Testis (tissue), 3 donors: ENCODE results near the gene OTOP3. TPM values are rescaled to one million over a fixed set of nuclear protein-coding genes. Genes with fewer than 3 reads are reported as not detected.

Source experiments
- DNase-seq: peaks from one replicate; pipeline ENCODE4 v3.0.0-alpha.2; 2019
- H3K27ac ChIP-seq, 2 donors: fragments of 200-600 bp; sonication (generic); one replicate each; pipeline ENCODE4 v1.5.1; 2019
- H3K27me3 ChIP-seq: fragments of 200-600 bp; sonication (generic); one replicate; pipeline ENCODE4 v1.5.1; 2019
- H3K36me3 ChIP-seq: fragments of 200-600 bp; sonication (generic); one replicate; pipeline ENCODE4 v1.5.1; 2017; ENCODE audit warnings: low read depth; ENCODE audit errors: missing control alignments
- H3K4me1 ChIP-seq: fragments of 200-600 bp; sonication (generic); one replicate; pipeline ENCODE4 v1.5.1; 2019
- H3K4me3 ChIP-seq, 2 donors: fragments of 200-600 bp; sonication (generic); one replicate each; pipeline ENCODE4 v1.5.1; 2017 to 2019
- H3K9me3 ChIP-seq: fragments of 200-600 bp; sonication (generic); one replicate; pipeline ENCODE4 v1.5.1; 2017
- CTCF ChIP-seq, 3 experiments: fragments of 450-650 bp in 2 of 3; fragments of 200-600 bp in 1 of 3; sonication (generic) in 1 of 3; IDR thresholded peaks; one replicate each; pipeline ENCODE4 v1.5.1; 2016 to 2019; ENCODE audit warnings: antibody characterized with exemption in 3 of 3, mild to moderate bottlenecking in 2 of 3, moderate library complexity in 1 of 3
- POLR2A ChIP-seq: fragments of 450-650 bp; IDR thresholded peaks from one replicate; pipeline ENCODE4 v1.6.1; 2017; ENCODE audit warnings: antibody characterized with exemption, mild to moderate bottlenecking, moderate library complexity
- WGBS, 2 donors: methylation state at CpG; one replicate each; pipeline ENCODE4 v1.1.5; 2018; 5-methylcytosine and 5-hydroxymethylcytosine counted together
- intact Hi-C: fragments of 100-400 bp; cut with DNase I; formaldehyde crosslinking; loops from one replicate; pipeline ENCODE4 v1.15.1; 2023; ENCODE audit warnings: low total_unique reads
- polyA plus RNA-seq: library from polyadenylated mRNA; stranded (reverse); fragments of 350-450 nt; fragmentation: Illumina TruSeq; extraction: RNeasy Lipid Tissue Mini Kit (QIAGEN cat#74804); gene quantifications from one replicate; pipeline ENCODE4 v1.2.3, GENCODE V29; 2014; ENCODE audit warnings: low read depth, low replicate concordance; ENCODE audit not compliant: insufficient read depth
- total RNA-seq, 2 donors: library from RNA; depleted of rRNA; stranded (reverse); fragments of >200 nt; gene quantifications; one replicate each; pipeline ENCODE4 v1.2.3, GENCODE V29; 2016

OTOP3 gene
- total and polyA plus RNA-seq, 3 donors from 2014 or later, result 0.12 TPM; not detected in 2

DNA sequence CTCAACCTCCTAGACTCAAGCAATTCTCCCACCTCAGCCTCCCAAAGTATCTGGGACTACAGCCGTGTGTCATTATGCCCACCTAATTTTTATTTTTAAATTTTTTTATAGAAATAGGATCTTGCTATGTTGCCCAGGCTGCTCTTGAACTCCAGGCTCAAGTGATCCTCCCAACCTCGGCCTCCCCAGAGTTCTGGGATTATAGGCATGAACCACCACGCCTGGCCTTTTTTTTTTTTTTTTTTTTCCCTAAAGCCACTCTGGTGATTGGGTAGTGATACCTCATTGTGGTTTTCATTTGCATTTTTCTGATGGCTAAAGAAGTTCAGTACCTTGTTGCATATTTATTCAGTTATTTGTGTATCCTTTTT lies 50.5 kb downstream of the OTOP3 start:
- H3K27ac ChIP-seq, result no peak overlapping the region
- H3K36me3 ChIP-seq, result no peaks in the 10 kb centered on the region
- H3K27me3 ChIP-seq, result no peaks in the 10 kb centered on the region
- TF ChIP-seq CTCF (IDR thresholded peaks at IDR 0.05) (no peak), POLR2A (no peak)
- intact Hi-C loops, result no loop called here
- no peak for DNase-seq
- WGBS, 2 donors, result 83 to 91% methylated on average over 3 of the region's 3 CpGs
- peaks cover 19% of the 10 kb centered on the region for H3K4me1 ChIP-seq
- H3K4me3 ChIP-seq, result no peak overlapping the region
- no peaks in the 10 kb centered on the region for H3K9me3 ChIP-seq

DNA sequence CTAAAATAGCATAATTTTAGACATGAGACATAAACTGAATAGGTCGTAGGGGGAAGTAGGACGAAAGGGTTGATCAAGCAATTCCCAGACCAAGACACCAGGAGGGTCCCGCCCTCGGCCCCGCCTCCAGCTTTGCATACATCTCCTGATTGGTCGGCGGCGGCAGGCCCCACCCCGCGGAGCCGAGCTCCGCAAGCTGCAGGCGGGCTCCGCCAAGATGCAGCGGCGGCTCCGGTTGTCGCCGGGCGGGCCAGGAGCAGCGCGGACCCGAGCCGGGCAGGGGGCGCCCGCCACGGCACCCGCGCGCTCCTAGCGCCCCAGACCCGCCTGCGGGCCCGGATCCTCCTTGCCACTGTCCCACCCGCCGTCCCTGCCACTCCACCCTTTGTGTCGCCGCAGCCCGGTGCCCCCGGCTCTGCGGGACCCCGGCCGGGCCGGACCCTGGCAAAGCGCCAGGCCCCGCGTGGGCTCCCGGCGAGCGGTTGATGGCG lies 51.8 kb downstream of the OTOP3 start, which contains the start of gene CDR2L:
TSS of gene CDR2L (plus strand) at position 215 of the 491 bp plus-strand sequence. CDS start 412 bp downstream, outside the sequence.
- peak within 1 kb of the TSS; percentile 75 to 84 for H3K4me3 ChIP-seq

DNA sequence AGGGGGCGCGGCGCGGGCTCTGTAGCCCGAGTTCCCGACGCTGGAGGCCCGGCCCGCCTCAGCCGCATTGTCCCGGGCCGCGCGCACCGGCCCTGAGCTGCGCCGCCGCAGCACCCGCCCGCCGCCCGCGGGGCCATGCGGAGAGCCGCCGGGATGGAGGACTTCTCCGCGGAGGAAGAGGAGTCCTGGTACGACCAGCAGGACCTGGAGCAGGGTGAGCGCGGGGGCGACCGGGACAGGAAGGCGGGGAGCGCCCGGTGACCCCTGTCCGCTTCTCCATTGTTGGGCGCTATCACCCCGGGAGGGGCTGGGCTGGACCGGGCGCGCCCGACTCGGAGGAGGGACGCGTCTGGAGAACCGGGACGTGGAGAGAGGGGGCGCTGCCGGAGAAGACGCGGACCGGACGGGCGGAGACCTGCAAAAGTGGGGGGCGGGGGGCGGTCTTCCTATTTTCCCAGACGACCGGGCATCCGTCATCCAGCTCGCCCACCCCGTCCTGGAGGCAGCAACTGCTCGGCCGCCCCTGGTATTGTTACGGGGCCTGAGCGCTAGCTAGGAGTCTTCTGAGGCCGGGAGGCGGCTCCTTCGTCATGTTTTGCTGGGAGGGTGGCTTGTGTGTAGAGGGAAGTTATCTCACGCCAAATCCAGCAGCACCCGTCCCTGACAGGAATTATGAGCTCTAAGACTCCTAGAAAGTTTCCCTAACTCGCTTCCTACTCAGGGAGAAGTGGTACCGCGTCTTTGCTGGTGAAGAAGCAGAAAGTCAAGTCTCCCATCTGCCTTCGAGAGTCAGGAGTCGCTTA lies 52.4 kb downstream of the OTOP3 start:
- WGBS, 2 donors, result 0 to 5% methylated on average over 6 to 66 of the region's 76 CpGs
- intact Hi-C loops, result no loop called here
- no peak for TF ChIP-seq POLR2A
- TF ChIP-seq CTCF (IDR thresholded peaks at IDR 0.05), result peak in 1 of 3 experiments; percentile 31
- peak; percentile 85 for DNase-seq
- Histone ChIP-seq H3K9me3 (no peaks in the 10 kb centered on the region), H3K36me3 (no peaks in the 10 kb centered on the region), H3K27me3 (no peaks in the 10 kb centered on the region), H3K4me3 (peak overlapping the region; percentile 75 to 84), H3K4me1 (peaks cover 19% of the 10 kb centered on the region), H3K27ac (peak overlapping the region; percentile 76 to 94)

More for the DNA sequence above, 51.8 kb downstream of the OTOP3 start, which contains the start of gene CDR2L:
- Histone ChIP-seq H3K9me3 (no peaks in the 10 kb centered on the region), H3K27me3 (no peaks in the 10 kb centered on the region), H3K27ac (peak within 1 kb of the TSS; percentile 76 to 94), H3K36me3 (no peaks in the 10 kb centered on the region), H3K4me1 (peaks cover 19% of the 10 kb centered on the region)
- peak; percentile 54 for TF ChIP-seq POLR2A
- peak in 1 of 3 experiments; percentile 8 for TF ChIP-seq CTCF (IDR thresholded peaks at IDR 0.05)
- WGBS, 2 donors, result 0 to 2% methylated on average over 2 to 37 of the region's 51 CpGs
- intact Hi-C loops, result no loop called here
- DNase-seq, result peak; percentile 99

DNA sequence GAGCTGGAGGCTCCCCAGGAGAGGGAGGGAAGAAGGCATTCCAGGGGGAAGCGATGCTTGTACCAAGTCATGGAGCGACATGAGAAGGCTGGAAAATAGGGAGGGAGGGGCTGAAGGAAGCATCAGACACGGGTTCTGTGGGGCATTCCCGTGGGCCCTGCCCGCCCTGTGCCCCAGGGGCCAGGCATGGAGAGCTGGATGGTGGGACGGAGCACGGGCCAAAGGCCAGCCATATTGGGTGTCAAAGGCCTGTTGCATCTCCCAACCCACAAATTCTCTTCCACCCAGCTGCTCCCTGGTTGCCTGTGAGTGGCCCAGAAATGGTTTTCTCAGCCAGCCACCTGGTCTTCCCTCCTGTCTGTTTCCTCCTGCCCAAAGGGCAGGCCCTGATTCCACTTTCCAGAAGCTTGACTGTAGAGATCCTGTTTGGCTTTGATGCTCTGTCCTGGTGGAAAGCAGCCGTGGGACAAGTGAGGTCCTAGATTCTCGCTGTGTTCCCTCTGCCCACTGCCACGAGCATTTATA lies 54.9 kb downstream of the OTOP3 start:
- 90 to 92% methylated on average over 10 of the region's 10 CpGs for WGBS, 2 donors
- H3K4me1 ChIP-seq, result peaks cover 27% of the 10 kb centered on the region
- no peak overlapping the region for H3K27ac ChIP-seq

More for the DNA sequence above, 54.9 kb downstream of the OTOP3 start:
- Histone ChIP-seq H3K27me3 (no peaks in the 10 kb centered on the region), H3K4me3 (no peak overlapping the region), H3K9me3 (no peaks in the 10 kb centered on the region), H3K36me3 (no peaks in the 10 kb centered on the region)
- no peak for DNase-seq
- intact Hi-C loops, result no loop called here
- no peak for TF ChIP-seq POLR2A
- TF ChIP-seq CTCF (IDR thresholded peaks at IDR 0.05), result no peak
